ENCODE results near the gene ZAP70.

ZAP70 gene

GRCh38 chr2:97698530-97698929, 14.8 kb upstream of the ZAP70 start:
- H3K36me3 ChIP-seq (ENCODE audit: insufficient read depth, low read length): no peaks in the 10 kb centered on the region
- H3K4me1 ChIP-seq (ENCODE audit: insufficient read depth, low read length): no peaks in the 10 kb centered on the region
- no peak overlapping the region for H3K9ac ChIP-seq (ENCODE audit: low read depth, low read length)

DNA sequence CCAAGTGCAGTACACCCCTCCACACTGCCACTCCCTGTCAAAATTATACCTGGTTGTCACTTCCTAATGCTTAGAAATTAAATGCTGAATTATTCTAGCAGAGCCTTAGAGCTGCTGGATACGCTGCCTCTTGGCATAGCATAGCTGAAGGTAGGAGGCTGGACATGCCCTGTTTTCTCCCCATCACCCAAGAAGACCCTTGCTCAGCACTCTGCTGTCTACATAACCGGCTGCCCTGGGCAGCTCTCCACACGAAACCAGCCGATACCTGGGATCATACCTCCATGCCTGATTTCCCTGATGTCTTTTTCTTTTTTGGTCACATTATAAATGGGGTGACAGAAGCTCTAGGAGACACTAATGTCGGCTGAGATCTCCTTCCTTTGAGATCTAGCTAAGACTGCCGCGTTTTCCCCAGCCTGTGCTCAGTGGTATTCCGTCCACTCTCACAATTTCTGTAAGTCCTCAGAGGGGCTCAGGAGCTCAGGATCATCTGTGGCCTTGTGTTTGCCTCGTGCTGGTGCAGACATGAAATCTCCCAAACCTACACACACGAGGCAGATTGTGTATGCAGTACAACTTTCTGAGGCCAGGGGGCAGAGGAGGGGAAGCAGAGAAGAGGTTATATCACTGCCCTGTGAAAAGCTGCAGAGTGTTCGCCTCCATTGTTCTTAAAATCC, 13.5 kb upstream of the ZAP70 start:
- no peaks in the 10 kb centered on the region for H3K9me3 ChIP-seq (ENCODE audit: insufficient read depth, low read depth, low read length)
- H3K36me3 ChIP-seq (ENCODE audit: insufficient read depth, low read length): no peaks in the 10 kb centered on the region
- WGBS: 67% methylated on average over 11 of the region's 11 CpGs
- no peak overlapping the region for H3K9ac ChIP-seq (ENCODE audit: low read depth, low read length)
- H3K4me3 ChIP-seq (ENCODE audit: low read length): no peak overlapping the region
- no peaks in the 10 kb centered on the region; the same call in 1 of the 2 replicates for H3K27me3 ChIP-seq (ENCODE audit: insufficient read depth, low read length)
- no peak overlapping the region for H3K27ac ChIP-seq (ENCODE audit: low read depth, low read length)
- no peaks in the 10 kb centered on the region for H3K4me1 ChIP-seq (ENCODE audit: insufficient read depth, low read length)

More at GRCh38 chr2:97698530-97698929, 14.8 kb upstream of the ZAP70 start:
- Histone ChIP-seq H3K27me3 (ENCODE audit: insufficient read depth, low read length) (no peaks in the 10 kb centered on the region; the same call in 1 of the 2 replicates), H3K4me3 (ENCODE audit: low read length) (no peak overlapping the region), H3K9me3 (ENCODE audit: insufficient read depth, low read depth, low read length) (no peaks in the 10 kb centered on the region), H3K27ac (ENCODE audit: low read depth, low read length) (no peak overlapping the region)
- 100% methylated on average over 4 of the region's 4 CpGs for WGBS

DNA sequence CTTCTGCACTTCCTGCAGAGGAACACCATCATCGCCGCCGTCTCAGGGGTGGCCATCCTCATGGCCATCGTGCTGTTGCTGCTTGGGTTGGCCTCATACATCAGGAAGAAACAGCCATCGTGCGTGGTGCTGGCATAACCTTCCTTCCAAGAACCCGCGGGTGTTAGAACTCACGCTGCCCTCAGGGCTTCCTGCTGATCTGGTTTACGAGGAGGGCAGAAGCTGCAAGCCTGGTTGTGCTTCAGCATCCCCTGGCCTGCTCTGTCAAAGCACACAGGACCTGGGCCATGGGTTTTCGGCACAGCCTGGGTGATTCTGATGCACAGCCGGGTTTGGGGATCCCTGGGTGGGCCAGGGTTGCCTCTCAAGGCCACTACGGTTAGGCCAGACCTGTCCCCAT, 12.2 kb upstream of the ZAP70 start:
- Histone ChIP-seq H3K27me3 (ENCODE audit: insufficient read depth, low read length) (no peaks in the 10 kb centered on the region; the same call in 1 of the 2 replicates), H3K9ac (ENCODE audit: low read depth, low read length) (no peak overlapping the region), H3K36me3 (ENCODE audit: insufficient read depth, low read length) (no peaks in the 10 kb centered on the region), H3K4me1 (ENCODE audit: insufficient read depth, low read length) (no peaks in the 10 kb centered on the region), H3K9me3 (ENCODE audit: insufficient read depth, low read depth, low read length) (no peaks in the 10 kb centered on the region), H3K4me3 (ENCODE audit: low read length) (no peak overlapping the region), H3K27ac (ENCODE audit: low read depth, low read length) (no peak overlapping the region)
- 79% methylated on average over 13 of the region's 13 CpGs for WGBS

DNA sequence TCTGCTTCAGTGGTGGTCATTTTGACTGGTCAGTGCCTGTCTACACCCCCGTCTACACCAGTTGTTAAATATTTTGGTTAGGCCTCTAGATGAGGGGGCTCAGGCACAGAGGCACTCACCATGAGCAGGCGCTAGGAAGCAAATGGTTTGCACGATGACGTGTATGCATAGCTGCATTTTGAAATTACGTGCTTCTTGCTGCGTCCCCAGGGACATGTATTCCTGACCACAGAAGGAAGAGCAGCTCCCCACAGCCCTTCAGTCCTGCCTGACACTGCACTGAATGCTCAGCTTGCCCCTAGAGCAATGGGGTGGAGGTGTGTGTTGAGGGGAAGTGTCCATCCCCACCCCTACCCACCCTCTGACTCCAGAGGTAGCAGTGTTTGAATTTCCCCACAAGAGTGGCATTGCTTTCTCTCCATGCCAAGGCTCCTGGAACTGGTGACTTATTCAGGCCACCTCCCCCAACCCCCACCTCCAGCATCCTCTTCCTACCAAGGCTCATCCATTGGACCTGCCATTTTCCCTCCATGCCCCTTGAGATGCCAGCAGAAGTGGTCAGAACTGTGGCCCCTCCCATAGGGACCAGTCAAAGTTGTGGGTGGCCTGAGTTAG, 11.4 kb upstream of the ZAP70 start:
- no peak overlapping the region for H3K4me3 ChIP-seq (ENCODE audit: low read length)
- WGBS: 95% methylated on average over 6 of the region's 6 CpGs
- H3K27ac ChIP-seq (ENCODE audit: low read depth, low read length): no peak overlapping the region
- no peak overlapping the region for H3K9ac ChIP-seq (ENCODE audit: low read depth, low read length)
- H3K4me1 ChIP-seq (ENCODE audit: insufficient read depth, low read length): no peaks in the 10 kb centered on the region
- H3K36me3 ChIP-seq (ENCODE audit: insufficient read depth, low read length): no peaks in the 10 kb centered on the region
- H3K27me3 ChIP-seq (ENCODE audit: insufficient read depth, low read length): no peaks in the 10 kb centered on the region; the same call in 1 of the 2 replicates
- no peaks in the 10 kb centered on the region for H3K9me3 ChIP-seq (ENCODE audit: insufficient read depth, low read depth, low read length)

DNA sequence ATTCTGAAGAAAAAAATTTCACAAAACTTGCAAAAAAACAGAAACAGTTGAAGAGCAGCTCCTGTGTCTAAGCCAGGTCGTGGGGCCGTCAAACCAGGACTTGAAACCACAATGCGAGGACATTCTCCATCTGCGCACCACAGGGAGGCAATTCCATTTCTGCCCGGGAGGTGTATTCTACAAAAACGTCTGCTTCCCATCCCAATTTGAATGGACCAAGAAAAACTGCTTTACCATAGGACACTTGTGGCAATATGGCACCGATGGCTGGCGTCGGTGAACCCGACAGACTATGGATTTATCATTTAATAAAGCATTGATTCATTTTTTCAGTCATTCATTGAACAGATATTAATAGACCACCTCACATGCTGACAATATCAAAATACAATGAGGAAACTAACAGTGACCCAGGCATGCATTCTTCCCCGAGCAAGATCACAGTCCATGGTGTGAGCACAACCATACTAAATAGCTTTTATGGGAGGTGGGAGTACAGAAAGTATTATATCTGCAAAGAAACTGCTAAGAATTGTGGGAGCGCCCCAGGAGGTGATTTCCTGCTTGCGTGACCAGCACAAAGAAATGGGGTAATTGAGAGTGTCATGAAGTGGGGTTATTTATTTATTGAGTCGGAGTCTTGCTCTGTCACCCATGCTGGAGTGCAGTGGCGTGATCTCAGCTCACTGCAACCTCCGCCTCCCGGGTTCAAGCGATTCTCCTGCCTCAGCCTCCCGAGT, 10.5 kb upstream of the ZAP70 start:
- Histone ChIP-seq H3K27me3 (ENCODE audit: insufficient read depth, low read length) (no peaks in the 10 kb centered on the region; the same call in 1 of the 2 replicates), H3K9ac (ENCODE audit: low read depth, low read length) (no peak overlapping the region), H3K36me3 (ENCODE audit: insufficient read depth, low read length) (no peaks in the 10 kb centered on the region), H3K4me3 (ENCODE audit: low read length) (no peak overlapping the region), H3K4me1 (ENCODE audit: insufficient read depth, low read length) (no peaks in the 10 kb centered on the region), H3K27ac (ENCODE audit: low read depth, low read length) (no peak overlapping the region), H3K9me3 (ENCODE audit: insufficient read depth, low read depth, low read length) (no peaks in the 10 kb centered on the region)
- WGBS: 90% methylated on average over 15 of the region's 19 CpGs

DNA sequence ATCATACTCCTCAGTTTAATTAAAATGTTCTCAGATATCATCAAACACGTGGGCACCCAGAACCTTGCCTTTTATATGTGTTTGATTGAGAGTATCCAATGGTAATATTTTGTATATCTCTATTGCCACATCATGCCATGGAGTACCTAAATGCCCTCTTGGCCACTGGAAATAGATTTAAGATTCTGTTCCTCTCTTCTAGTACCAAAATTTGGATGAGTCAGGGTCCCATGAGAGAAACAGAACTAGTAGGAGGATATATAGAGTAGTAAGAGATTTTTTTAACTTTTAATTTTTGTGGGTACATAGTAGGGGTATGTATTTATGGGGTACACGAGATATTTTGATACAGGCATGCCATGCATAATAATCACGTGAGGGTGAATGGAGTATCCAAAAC, 9.6 kb upstream of the ZAP70 start:
- Histone ChIP-seq H3K9me3 (ENCODE audit: insufficient read depth, low read depth, low read length) (no peaks in the 10 kb centered on the region), H3K9ac (ENCODE audit: low read depth, low read length) (no peak overlapping the region), H3K36me3 (ENCODE audit: insufficient read depth, low read length) (no peaks in the 10 kb centered on the region), H3K4me1 (ENCODE audit: insufficient read depth, low read length) (no peaks in the 10 kb centered on the region), H3K4me3 (ENCODE audit: low read length) (no peak overlapping the region), H3K27me3 (ENCODE audit: insufficient read depth, low read length) (no peaks in the 10 kb centered on the region; the same call in 1 of the 2 replicates), H3K27ac (ENCODE audit: low read depth, low read length) (no peak overlapping the region)
- WGBS: 94% methylated on average over 1 of the region's 3 CpGs

GRCh38 chr2:97704989-97705388, 8.4 kb upstream of the ZAP70 start:
- Histone ChIP-seq H3K9me3 (ENCODE audit: insufficient read depth, low read depth, low read length) (no peaks in the 10 kb centered on the region), H3K4me1 (ENCODE audit: insufficient read depth, low read length) (no peaks in the 10 kb centered on the region), H3K27ac (ENCODE audit: low read depth, low read length) (no peak overlapping the region), H3K9ac (ENCODE audit: low read depth, low read length) (no peak overlapping the region), H3K27me3 (ENCODE audit: insufficient read depth, low read length) (no peaks in the 10 kb centered on the region; the same call in 1 of the 2 replicates), H3K36me3 (ENCODE audit: insufficient read depth, low read length) (no peaks in the 10 kb centered on the region), H3K4me3 (ENCODE audit: low read length) (no peak overlapping the region)
- 97% methylated on average over 5 of the region's 5 CpGs for WGBS

DNA sequence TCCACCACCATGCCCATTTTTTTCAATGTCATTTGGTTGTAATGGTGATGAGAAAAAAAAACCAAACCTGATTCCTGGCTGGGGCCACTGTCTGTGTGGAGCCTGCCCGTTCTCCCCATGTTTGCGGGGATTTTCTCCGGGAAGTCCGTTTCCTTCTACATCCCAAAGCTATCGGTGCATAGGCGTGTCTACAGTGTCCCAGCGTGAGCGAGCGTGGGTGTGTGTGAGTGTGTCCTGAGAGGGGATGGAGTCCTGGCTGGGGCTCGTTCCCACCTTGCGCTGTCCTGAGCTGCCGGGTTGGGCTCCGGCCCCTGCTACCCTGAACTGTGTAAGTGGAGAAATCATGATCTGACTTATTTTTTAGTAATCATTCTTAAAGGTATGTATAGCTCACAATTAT, 7.3 kb upstream of the ZAP70 start:
- Histone ChIP-seq H3K36me3 (ENCODE audit: insufficient read depth, low read length) (no peaks in the 10 kb centered on the region), H3K4me1 (ENCODE audit: insufficient read depth, low read length) (no peaks in the 10 kb centered on the region), H3K4me3 (ENCODE audit: low read length) (no peak overlapping the region), H3K27me3 (ENCODE audit: insufficient read depth, low read length) (no peaks in the 10 kb centered on the region), H3K9ac (ENCODE audit: low read depth, low read length) (no peak overlapping the region), H3K27ac (ENCODE audit: low read depth, low read length) (no peak overlapping the region), H3K9me3 (ENCODE audit: insufficient read depth, low read depth, low read length) (no peaks in the 10 kb centered on the region)
- WGBS: 95% methylated on average over 13 of the region's 13 CpGs

- no peaks in the 10 kb centered on the region for H3K27me3 ChIP-seq (ENCODE audit: insufficient read depth, low read length)
- no peak overlapping the region for H3K27ac ChIP-seq (ENCODE audit: low read depth, low read length)
- H3K9me3 ChIP-seq (ENCODE audit: insufficient read depth, low read depth, low read length): no peaks in the 10 kb centered on the region
- WGBS: 84% methylated on average over 11 of the region's 11 CpGs
- H3K9ac ChIP-seq (ENCODE audit: low read depth, low read length): no peak overlapping the region
- H3K4me3 ChIP-seq (ENCODE audit: low read length): no peak overlapping the region
- H3K36me3 ChIP-seq (ENCODE audit: insufficient read depth, low read length): no peaks in the 10 kb centered on the region
- no peaks in the 10 kb centered on the region for H3K4me1 ChIP-seq (ENCODE audit: insufficient read depth, low read length)
Observed at GRCh38 chr2:97706708-97707345, 6.5 kb upstream of the ZAP70 start.

GRCh38 chr2:97707362-97708047, 5.9 kb upstream of the ZAP70 start:
- WGBS: 90% methylated on average over 11 of the region's 11 CpGs
- Histone ChIP-seq H3K4me1 (ENCODE audit: insufficient read depth, low read length) (no peaks in the 10 kb centered on the region), H3K36me3 (ENCODE audit: insufficient read depth, low read length) (no peaks in the 10 kb centered on the region), H3K9me3 (ENCODE audit: insufficient read depth, low read depth, low read length) (no peaks in the 10 kb centered on the region), H3K27me3 (ENCODE audit: insufficient read depth, low read length) (no peaks in the 10 kb centered on the region), H3K4me3 (ENCODE audit: low read length) (no peak overlapping the region), H3K27ac (ENCODE audit: low read depth, low read length) (no peak overlapping the region), H3K9ac (ENCODE audit: low read depth, low read length) (no peak overlapping the region)
